Neutrophil (primary cell): ENCODE data around the gene SOCS1.

Source experiments
- H3K27ac ChIP-seq: fragments of 200-600 bp; sonication (generic); 2 replicates; pipeline ENCODE4 v1.5.1; 2016; ENCODE audit warnings: mild to moderate bottlenecking, moderate library complexity
- H3K27me3 ChIP-seq: fragments of 200-600 bp; sonication (generic); 2 replicates; pipeline ENCODE4 v1.6.0; 2016; ENCODE audit warnings: mild to moderate bottlenecking
- H3K36me3 ChIP-seq: fragments of 200-600 bp; sonication (generic); 2 replicates; pipeline ENCODE4 v1.5.1; 2017
- H3K4me1 ChIP-seq, 2 experiments: fragments of 200-600 bp in 1 of 2; sonication (generic) in 1 of 2; 1 replicate in 1 of 2; 2 replicates in 1 of 2; pipeline versions ENCODE4 v1.5.1 to v1.6.1; 2013 to 2016; ENCODE audit warnings: low read depth in 1 of 2, low read length in 1 of 2, mild to moderate bottlenecking in 1 of 2, moderate library complexity in 1 of 2; ENCODE audit not compliant: control insufficient read depth in 1 of 2, insufficient read depth in 1 of 2
- H3K4me3 ChIP-seq, 2 experiments: fragments of 200-600 bp in 1 of 2; sonication (generic) in 1 of 2; 1 replicate in 1 of 2; 2 replicates in 1 of 2; pipeline ENCODE4 v1.5.1; 2013 to 2016; ENCODE audit warnings: low read depth in 1 of 2, low read length in 1 of 2, mild to moderate bottlenecking in 1 of 2, moderate library complexity in 1 of 2
- H3K9me3 ChIP-seq: fragments of 200-600 bp; sonication (generic); 2 replicates; pipeline ENCODE4 v1.5.1; 2016
- TF ChIP-seq, protein P1 (sequence below): fragments of 200-600 bp; sonication (generic); IDR thresholded peaks from 2 replicates; pipeline ENCODE4 v1.5.1; 2016; ENCODE audit warnings: antibody characterized with exemption

SOCS1 gene

DNA sequence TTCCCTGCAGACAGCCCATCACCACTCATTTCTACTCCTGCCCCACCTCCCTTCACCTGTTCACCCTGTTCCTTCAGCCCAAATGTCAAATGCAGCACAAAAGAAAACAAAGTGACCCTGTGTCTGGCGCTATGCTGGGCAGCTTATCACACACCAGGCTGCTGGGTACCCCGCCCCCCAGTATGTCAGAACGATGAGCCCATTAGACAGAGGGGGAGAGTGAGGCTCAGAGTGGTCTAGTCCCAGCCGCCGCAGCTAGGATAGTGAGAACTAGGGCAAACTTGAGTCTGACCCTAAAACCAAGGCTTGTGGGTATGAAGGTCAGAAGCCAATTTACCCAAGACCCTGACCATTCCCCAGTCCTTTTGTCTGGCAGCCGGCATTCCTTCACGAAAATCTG lies 9.1 kb upstream of the SOCS1 start:
- Histone ChIP-seq H3K27ac (no peak overlapping the region), H3K36me3 (no peaks in the 10 kb centered on the region), H3K9me3 (no peaks in the 10 kb centered on the region), H3K27me3 (no peaks in the 10 kb centered on the region), H3K4me3 (no peak overlapping the region), H3K4me1 (peaks cover 4 to 7% of the 10 kb centered on the region in 2 experiments)
- TF ChIP-seq, protein P1, sequence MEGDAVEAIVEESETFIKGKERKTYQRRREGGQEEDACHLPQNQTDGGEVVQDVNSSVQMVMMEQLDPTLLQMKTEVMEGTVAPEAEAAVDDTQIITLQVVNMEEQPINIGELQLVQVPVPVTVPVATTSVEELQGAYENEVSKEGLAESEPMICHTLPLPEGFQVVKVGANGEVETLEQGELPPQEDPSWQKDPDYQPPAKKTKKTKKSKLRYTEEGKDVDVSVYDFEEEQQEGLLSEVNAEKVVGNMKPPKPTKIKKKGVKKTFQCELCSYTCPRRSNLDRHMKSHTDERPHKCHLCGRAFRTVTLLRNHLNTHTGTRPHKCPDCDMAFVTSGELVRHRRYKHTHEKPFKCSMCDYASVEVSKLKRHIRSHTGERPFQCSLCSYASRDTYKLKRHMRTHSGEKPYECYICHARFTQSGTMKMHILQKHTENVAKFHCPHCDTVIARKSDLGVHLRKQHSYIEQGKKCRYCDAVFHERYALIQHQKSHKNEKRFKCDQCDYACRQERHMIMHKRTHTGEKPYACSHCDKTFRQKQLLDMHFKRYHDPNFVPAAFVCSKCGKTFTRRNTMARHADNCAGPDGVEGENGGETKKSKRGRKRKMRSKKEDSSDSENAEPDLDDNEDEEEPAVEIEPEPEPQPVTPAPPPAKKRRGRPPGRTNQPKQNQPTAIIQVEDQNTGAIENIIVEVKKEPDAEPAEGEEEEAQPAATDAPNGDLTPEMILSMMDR: no peak

DNA sequence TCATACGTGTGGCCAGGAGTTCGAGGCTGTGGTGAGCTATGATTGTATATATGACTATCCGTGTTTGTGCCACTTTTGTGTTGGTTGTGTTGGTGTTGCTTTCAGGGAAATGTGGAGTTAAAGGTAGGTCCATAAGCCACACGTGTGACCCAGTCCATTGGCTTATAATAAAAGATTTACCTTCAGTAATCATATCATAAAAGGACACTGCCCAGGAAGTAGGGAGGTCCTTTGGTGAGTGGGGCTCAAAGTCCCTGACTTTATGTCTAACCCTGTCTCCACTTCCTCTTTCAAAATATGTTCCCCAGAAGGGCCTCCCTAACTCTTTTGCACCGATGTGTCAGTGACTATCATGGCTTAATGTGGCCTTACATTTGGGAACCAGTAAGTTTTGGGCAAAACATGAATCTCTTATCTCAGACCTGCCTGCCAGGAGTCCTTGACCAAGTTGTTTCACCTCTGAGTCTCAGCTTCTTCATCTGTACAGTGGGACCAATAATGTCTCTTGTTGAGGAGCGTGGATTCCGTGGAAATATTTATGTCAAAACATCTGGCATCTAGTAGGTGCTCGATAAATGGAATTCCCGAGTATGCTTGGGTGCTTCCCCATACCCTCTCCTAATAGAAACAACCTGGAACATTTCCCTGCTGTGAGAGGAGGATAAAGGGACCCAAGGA lies 8.3 kb upstream of the SOCS1 start:
- no peak overlapping the region for H3K4me3 ChIP-seq
- TF ChIP-seq, protein P1: no peak
- peaks cover under 1% of the 10 kb centered on the region for H3K27me3 ChIP-seq
- H3K27ac ChIP-seq: no peak overlapping the region
- H3K4me1 ChIP-seq: peaks cover 5 to 7% of the 10 kb centered on the region in 2 experiments
- no peaks in the 10 kb centered on the region for H3K36me3 ChIP-seq
- no peaks in the 10 kb centered on the region for H3K9me3 ChIP-seq

DNA sequence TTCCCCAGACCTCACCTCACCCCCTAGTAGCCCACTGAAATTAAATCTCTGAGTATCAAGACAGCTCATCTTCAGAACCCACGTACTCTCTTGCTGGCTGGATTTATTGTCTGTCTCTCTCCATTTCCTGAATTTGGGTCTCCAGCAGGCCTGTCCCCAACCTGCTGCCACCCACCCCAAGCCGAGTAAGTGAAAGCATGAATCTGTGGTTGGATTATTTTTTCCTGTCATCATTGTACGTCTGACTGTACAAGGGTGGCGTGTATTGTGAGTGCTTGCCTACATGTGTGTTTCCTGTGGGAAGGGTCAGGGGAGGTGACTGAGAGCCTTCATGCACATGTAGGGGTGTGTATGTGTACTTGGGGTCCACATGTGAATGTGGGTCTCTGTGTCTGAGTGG lies 7.7 kb upstream of the SOCS1 start:
- Histone ChIP-seq H3K27ac (no peak overlapping the region), H3K4me3 (no peak overlapping the region), H3K9me3 (no peaks in the 10 kb centered on the region), H3K36me3 (no peaks in the 10 kb centered on the region), H3K27me3 (peaks cover 6% of the 10 kb centered on the region), H3K4me1 (peaks cover 7 to 10% of the 10 kb centered on the region in 2 experiments)
- TF ChIP-seq, protein P1: no peak

DNA sequence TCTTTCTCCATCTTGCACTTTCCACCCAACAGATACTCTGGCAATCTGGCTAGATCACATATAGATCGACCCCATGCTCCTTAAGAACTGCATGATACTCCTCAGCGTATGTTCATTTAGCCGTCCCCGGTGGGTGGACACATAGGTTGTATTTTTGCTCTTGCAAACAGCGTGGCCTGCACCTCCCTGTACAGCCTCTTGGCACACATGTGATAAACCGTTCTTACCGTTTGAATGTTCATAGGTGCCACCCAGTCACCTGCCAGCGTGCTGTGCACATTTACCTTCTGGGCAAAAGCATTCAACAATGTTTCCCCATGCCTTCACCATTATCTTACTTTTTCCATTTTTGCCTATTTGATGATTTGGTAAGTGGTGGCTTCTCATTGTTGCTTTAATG lies 6.9 kb upstream of the SOCS1 start:
- no peaks in the 10 kb centered on the region for H3K36me3 ChIP-seq
- H3K9me3 ChIP-seq: no peaks in the 10 kb centered on the region
- no peak overlapping the region for H3K4me3 ChIP-seq
- TF ChIP-seq, protein P1: no peak
- H3K27me3 ChIP-seq: peaks cover 9% of the 10 kb centered on the region
- H3K4me1 ChIP-seq: peaks cover 7 to 13% of the 10 kb centered on the region in 2 experiments
- H3K27ac ChIP-seq: no peak overlapping the region

DNA sequence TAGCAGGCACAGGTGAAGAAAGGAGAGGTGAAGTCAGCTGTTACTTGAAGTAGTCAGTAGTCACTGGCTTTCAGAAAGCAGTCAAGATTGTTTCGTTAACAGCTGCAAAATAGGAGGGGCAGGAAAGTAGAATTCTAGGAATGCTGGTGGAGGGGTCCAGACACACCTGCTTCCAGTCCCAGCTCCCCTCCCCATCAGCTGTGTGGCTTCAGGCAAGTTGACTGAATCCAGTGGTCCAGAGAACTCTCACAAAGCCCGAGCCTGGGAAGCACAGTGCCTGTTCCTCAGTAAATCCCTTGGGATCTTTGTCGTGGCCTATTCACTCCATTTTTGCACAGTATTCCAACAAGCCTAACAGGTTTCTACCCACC lies 4.6 kb upstream of the SOCS1 start:
- peaks cover 17 to 23% of the 10 kb centered on the region in 2 experiments for H3K4me1 ChIP-seq
- H3K9me3 ChIP-seq: no peaks in the 10 kb centered on the region
- H3K4me3 ChIP-seq: no peak overlapping the region
- TF ChIP-seq, protein P1: no peak
- no peak overlapping the region for H3K27ac ChIP-seq
- peaks cover 9% of the 10 kb centered on the region for H3K27me3 ChIP-seq
- no peaks in the 10 kb centered on the region for H3K36me3 ChIP-seq
